ENCODE measurements around the gene ZNF823.

ZNF823 gene

GRCh38 chr19:11756965-11757364 lies 18.2 kb upstream of the ZNF823 start:
- Mint-ChIP-seq H3K36me3 (ENCODE audit: low read depth) (peaks cover 8% of the 10 kb centered on the region), H3K9me3 (peaks cover 17% of the 10 kb centered on the region), H3K4me3 (no peak overlapping the region), H3K27me3 (peaks cover 18% of the 10 kb centered on the region), H3K27ac (no peak overlapping the region), H3K4me1 (ENCODE audit: low read depth) (no peaks in the 10 kb centered on the region)

- peaks cover 22% of the 10 kb centered on the region for H3K27me3 Mint-ChIP-seq
Observed at GRCh38 chr19:11754663-11755062, 15.9 kb upstream of the ZNF823 start.

GRCh38 chr19:11752244-11752736 lies 13.5 kb upstream of the ZNF823 start:
- H3K9me3 Mint-ChIP-seq, result peaks cover 40% of the 10 kb centered on the region
- peaks cover 31% of the 10 kb centered on the region for H3K27me3 Mint-ChIP-seq
- no peak overlapping the region for H3K4me3 Mint-ChIP-seq

More at GRCh38 chr19:11754663-11755062, 15.9 kb upstream of the ZNF823 start:
- no peaks in the 10 kb centered on the region for H3K4me1 Mint-ChIP-seq (ENCODE audit: low read depth)
- H3K9me3 Mint-ChIP-seq, result peaks cover 27% of the 10 kb centered on the region
- peaks cover 8% of the 10 kb centered on the region for H3K36me3 Mint-ChIP-seq (ENCODE audit: low read depth)
- H3K27ac Mint-ChIP-seq, result no peak overlapping the region
- no peak overlapping the region for H3K4me3 Mint-ChIP-seq

GRCh38 chr19:11749751-11750150 lies 11.0 kb upstream of the ZNF823 start:
- Mint-ChIP-seq H3K9me3 (peaks cover 39% of the 10 kb centered on the region), H3K27ac (no peak overlapping the region), H3K36me3 (ENCODE audit: low read depth) (no peaks in the 10 kb centered on the region), H3K27me3 (peaks cover 28% of the 10 kb centered on the region), H3K4me1 (ENCODE audit: low read depth) (no peaks in the 10 kb centered on the region), H3K4me3 (no peak overlapping the region)

More at GRCh38 chr19:11752244-11752736, 13.5 kb upstream of the ZNF823 start:
- Mint-ChIP-seq H3K4me1 (ENCODE audit: low read depth) (no peaks in the 10 kb centered on the region), H3K27ac (no peak overlapping the region), H3K36me3 (ENCODE audit: low read depth) (peaks cover 5% of the 10 kb centered on the region)

GRCh38 chr19:11747277-11747676 lies 8.5 kb upstream of the ZNF823 start:
- H3K27ac Mint-ChIP-seq, result no peak overlapping the region
- H3K4me1 Mint-ChIP-seq (ENCODE audit: low read depth), result no peaks in the 10 kb centered on the region
- H3K9me3 Mint-ChIP-seq, result peaks cover 39% of the 10 kb centered on the region

GRCh38 chr19:11745869-11746268 lies 7.1 kb upstream of the ZNF823 start:
- H3K9me3 Mint-ChIP-seq, result peaks cover 35% of the 10 kb centered on the region
- H3K4me3 Mint-ChIP-seq, result no peak overlapping the region
- H3K27me3 Mint-ChIP-seq, result peaks cover 16% of the 10 kb centered on the region
- H3K27ac Mint-ChIP-seq, result no peak overlapping the region
- no peaks in the 10 kb centered on the region for H3K36me3 Mint-ChIP-seq (ENCODE audit: low read depth)
- H3K4me1 Mint-ChIP-seq (ENCODE audit: low read depth), result no peaks in the 10 kb centered on the region

More at GRCh38 chr19:11747277-11747676, 8.5 kb upstream of the ZNF823 start:
- Mint-ChIP-seq H3K36me3 (ENCODE audit: low read depth) (no peaks in the 10 kb centered on the region), H3K4me3 (no peak overlapping the region), H3K27me3 (peaks cover 23% of the 10 kb centered on the region)

- H3K36me3 Mint-ChIP-seq (ENCODE audit: low read depth), result no peaks in the 10 kb centered on the region
- H3K9me3 Mint-ChIP-seq, result no peaks in the 10 kb centered on the region
- peak overlapping the region; percentile 98 for H3K4me3 Mint-ChIP-seq
- H3K27me3 Mint-ChIP-seq, result peaks cover 5% of the 10 kb centered on the region
- H3K4me1 Mint-ChIP-seq (ENCODE audit: low read depth), result peaks cover 29% of the 10 kb centered on the region
- peak overlapping the region; percentile 87 for H3K27ac Mint-ChIP-seq
Observed at GRCh38 chr19:11737964-11738745, 591 bp downstream of the ZNF823 start.

GRCh38 chr19:11736696-11737095 lies 2.0 kb downstream of the ZNF823 start:
- no peaks in the 10 kb centered on the region for H3K27me3 Mint-ChIP-seq
- peak overlapping the region; percentile 75 for H3K4me3 Mint-ChIP-seq
- peaks cover 4% of the 10 kb centered on the region for H3K36me3 Mint-ChIP-seq (ENCODE audit: low read depth)
- peak overlapping the region; percentile 41 for H3K27ac Mint-ChIP-seq
- no peaks in the 10 kb centered on the region for H3K9me3 Mint-ChIP-seq
- peaks cover 33% of the 10 kb centered on the region for H3K4me1 Mint-ChIP-seq (ENCODE audit: low read depth)

- Mint-ChIP-seq H3K27ac (no peak overlapping the region), H3K4me3 (no peak overlapping the region), H3K27me3 (no peaks in the 10 kb centered on the region), H3K9me3 (peaks cover 4% of the 10 kb centered on the region), H3K4me1 (ENCODE audit: low read depth) (peaks cover 33% of the 10 kb centered on the region), H3K36me3 (ENCODE audit: low read depth) (peaks cover 8% of the 10 kb centered on the region)
Observed at GRCh38 chr19:11735375-11735774, 3.4 kb downstream of the ZNF823 start.

- peaks cover 4% of the 10 kb centered on the region for H3K4me1 Mint-ChIP-seq (ENCODE audit: low read depth)
- H3K9me3 Mint-ChIP-seq, result peaks cover 14% of the 10 kb centered on the region
- no peaks in the 10 kb centered on the region for H3K27me3 Mint-ChIP-seq
- peaks cover 36% of the 10 kb centered on the region for H3K36me3 Mint-ChIP-seq (ENCODE audit: low read depth)
- no peak overlapping the region for H3K4me3 Mint-ChIP-seq
- H3K27ac Mint-ChIP-seq, result no peak overlapping the region
Observed at GRCh38 chr19:11729586-11729985, 9.2 kb downstream of the ZNF823 start.

GRCh38 chr19:11722414-11722813 lies 16.3 kb downstream of the ZNF823 start:
- Mint-ChIP-seq H3K27me3 (no peaks in the 10 kb centered on the region), H3K9me3 (peaks cover 42% of the 10 kb centered on the region), H3K36me3 (ENCODE audit: low read depth) (peaks cover 66% of the 10 kb centered on the region), H3K27ac (no peak overlapping the region), H3K4me3 (no peak overlapping the region), H3K4me1 (ENCODE audit: low read depth) (no peaks in the 10 kb centered on the region)

GRCh38 chr19:11721681-11722080 lies 17.1 kb downstream of the ZNF823 start:
- H3K9me3 Mint-ChIP-seq, result peaks cover 45% of the 10 kb centered on the region
- H3K36me3 Mint-ChIP-seq (ENCODE audit: low read depth), result peaks cover 62% of the 10 kb centered on the region
- no peaks in the 10 kb centered on the region for H3K27me3 Mint-ChIP-seq
- no peak overlapping the region for H3K4me3 Mint-ChIP-seq
- no peaks in the 10 kb centered on the region for H3K4me1 Mint-ChIP-seq (ENCODE audit: low read depth)
- no peak overlapping the region for H3K27ac Mint-ChIP-seq

- H3K9me3 Mint-ChIP-seq, result peaks cover 9% of the 10 kb centered on the region
- H3K4me1 Mint-ChIP-seq (ENCODE audit: low read depth), result no peaks in the 10 kb centered on the region
- no peak overlapping the region for H3K4me3 Mint-ChIP-seq
- H3K36me3 Mint-ChIP-seq (ENCODE audit: low read depth), result no peaks in the 10 kb centered on the region
- peaks cover 3% of the 10 kb centered on the region for H3K27me3 Mint-ChIP-seq
- no peak overlapping the region for H3K27ac Mint-ChIP-seq
Observed at GRCh38 chr19:11710313-11710712, 28.4 kb downstream of the ZNF823 start.

GRCh38 chr19:11708457-11708856 lies 30.3 kb downstream of the ZNF823 start:
- Mint-ChIP-seq H3K36me3 (ENCODE audit: low read depth) (no peaks in the 10 kb centered on the region), H3K27ac (no peak overlapping the region), H3K4me3 (no peak overlapping the region), H3K27me3 (peaks cover 3% of the 10 kb centered on the region), H3K9me3 (peaks cover 3% of the 10 kb centered on the region), H3K4me1 (ENCODE audit: low read depth) (no peaks in the 10 kb centered on the region)

GRCh38 chr19:11705474-11705873 lies 33.3 kb downstream of the ZNF823 start:
- Mint-ChIP-seq H3K9me3 (no peaks in the 10 kb centered on the region), H3K4me3 (no peak overlapping the region), H3K27ac (no peak overlapping the region), H3K4me1 (ENCODE audit: low read depth) (no peaks in the 10 kb centered on the region), H3K36me3 (ENCODE audit: low read depth) (no peaks in the 10 kb centered on the region), H3K27me3 (peaks cover 3% of the 10 kb centered on the region)

- H3K36me3 Mint-ChIP-seq (ENCODE audit: low read depth), result no peaks in the 10 kb centered on the region
Observed at GRCh38 chr19:11704626-11705025, 34.1 kb downstream of the ZNF823 start.

More at GRCh38 chr19:11704626-11705025, 34.1 kb downstream of the ZNF823 start:
- Mint-ChIP-seq H3K27me3 (peaks cover 9% of the 10 kb centered on the region), H3K27ac (no peak overlapping the region), H3K9me3 (no peaks in the 10 kb centered on the region), H3K4me1 (ENCODE audit: low read depth) (no peaks in the 10 kb centered on the region), H3K4me3 (no peak overlapping the region)

All from stimulated activated naive CD8-positive, alpha-beta T cell treated with anti-CD3 and anti-CD28 coated beads, Interleukin-15, Interleukin-2, amounts not matched to agents 100 ng/mL and 50 ng/mL, for 24 hours (primary cell).